DND-41 (cell line): Measurements from ENCODE around the gene ALDH1A2.

ENCODE experiments used
- CTCF ChIP-seq: IDR thresholded peaks from 2 replicates; pipeline ENCODE4 v1.5.1; 2012; ENCODE audit warnings: borderline replicate concordance, low read length, moderate library complexity, mild to moderate bottlenecking; ENCODE audit not compliant: poor library complexity, severe bottlenecking; ENCODE audit errors: extremely low read depth
- EZH2 ChIP-seq: IDR thresholded peaks from 3 replicates; pipeline ENCODE4 v1.6.1; 2012; ENCODE audit warnings: borderline replicate concordance, low read depth, mild to moderate bottlenecking, moderate library complexity, low read length, inconsistent platforms; ENCODE audit not compliant: severe bottlenecking

- TF ChIP-seq CTCF (no peak), EZH2 (no peak)
These were observed 151.0 kb downstream of the ALDH1A2 start for GRCh38 chr15:57914350-57915055.
